ENCODE data around the gene CBFA2T3.

Gene CBFA2T3

DNA sequence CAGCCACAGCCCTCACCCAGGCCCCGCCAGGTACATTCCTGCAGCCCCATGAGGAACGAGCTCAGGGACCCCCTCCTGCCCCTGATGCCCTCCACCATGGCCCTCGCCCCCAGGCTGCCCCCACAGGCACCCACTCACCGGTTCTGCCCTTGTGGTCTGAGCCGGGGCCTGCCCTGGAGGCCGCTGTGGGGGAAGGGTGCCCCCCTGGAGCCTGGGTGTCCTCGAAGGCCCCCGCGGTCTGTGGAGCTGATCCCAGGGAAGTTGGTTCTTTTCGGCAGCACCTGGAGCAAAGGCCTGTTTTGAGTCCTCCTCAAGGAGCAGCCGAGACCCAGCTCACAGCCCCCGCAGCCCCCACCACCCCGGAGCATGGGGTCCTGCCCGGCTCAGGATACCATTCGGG lies 112.9 kb downstream of the CBFA2T3 start:
- no peak overlapping the region for H3K9ac ChIP-seq (ENCODE audit: low read length)
- H3K4me1 ChIP-seq (ENCODE audit: control insufficient read depth, insufficient read depth, low read length): no peaks in the 10 kb centered on the region
- H3K27me3 ChIP-seq (ENCODE audit: control insufficient read depth, insufficient read depth, low read length): no peaks in the 10 kb centered on the region
- H3K4me3 ChIP-seq (ENCODE audit: low read length): no peak overlapping the region
- H3K36me3 ChIP-seq (ENCODE audit: control insufficient read depth, insufficient read depth, low read length): peaks cover 16% of the 10 kb centered on the region
- H3K27ac ChIP-seq (ENCODE audit: low read depth, low read length): no peak overlapping the region

DNA sequence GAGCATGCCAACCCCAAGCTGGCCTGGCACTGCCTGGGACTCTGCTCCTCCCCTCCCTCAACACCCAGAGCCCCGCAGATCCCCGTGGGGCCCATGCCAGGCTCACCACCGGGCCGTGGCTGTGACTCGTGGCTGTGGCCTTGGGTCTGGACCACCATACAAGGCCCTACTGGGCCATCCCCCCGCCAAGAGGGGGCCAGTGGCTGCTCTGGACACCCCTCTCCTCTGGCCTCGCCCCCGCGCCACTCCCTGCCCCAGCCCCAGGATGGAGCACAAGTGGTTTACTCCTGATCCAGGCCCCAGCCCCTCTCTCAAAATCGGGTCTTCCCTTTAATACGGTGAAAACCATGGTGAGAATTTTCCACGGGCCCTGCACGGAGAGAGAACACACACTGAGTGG lies 113.6 kb downstream of the CBFA2T3 start:
- no peak overlapping the region for H3K4me3 ChIP-seq (ENCODE audit: low read length)
- H3K27ac ChIP-seq (ENCODE audit: low read depth, low read length): no peak overlapping the region
- no peak overlapping the region for H3K9ac ChIP-seq (ENCODE audit: low read length)
- peaks cover 16% of the 10 kb centered on the region for H3K36me3 ChIP-seq (ENCODE audit: control insufficient read depth, insufficient read depth, low read length)
- H3K4me1 ChIP-seq (ENCODE audit: control insufficient read depth, insufficient read depth, low read length): no peaks in the 10 kb centered on the region
- H3K27me3 ChIP-seq (ENCODE audit: control insufficient read depth, insufficient read depth, low read length): no peaks in the 10 kb centered on the region

DNA sequence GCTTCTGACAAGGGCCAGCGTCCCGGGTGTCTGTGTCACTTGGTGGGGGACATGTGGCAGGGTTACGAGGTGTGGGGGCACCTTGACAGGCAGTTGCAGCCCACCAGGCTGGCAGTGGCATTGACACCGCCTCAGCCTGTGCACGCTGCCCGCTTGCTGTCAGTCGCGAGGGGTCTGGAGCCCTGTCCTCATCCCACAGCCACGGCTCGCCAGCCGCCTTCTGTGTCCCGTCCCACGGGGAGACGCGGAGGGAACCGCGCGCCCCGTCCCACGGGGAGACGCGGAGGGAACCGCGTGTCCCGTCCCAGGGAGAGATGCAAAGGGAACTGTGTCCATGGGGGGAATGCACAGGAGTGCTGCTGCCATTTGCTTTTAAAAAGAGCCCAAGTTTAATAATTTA lies 114.0 kb downstream of the CBFA2T3 start:
- H3K4me1 ChIP-seq (ENCODE audit: control insufficient read depth, insufficient read depth, low read length): no peaks in the 10 kb centered on the region
- no peak overlapping the region for H3K4me3 ChIP-seq (ENCODE audit: low read length)
- H3K36me3 ChIP-seq (ENCODE audit: control insufficient read depth, insufficient read depth, low read length): peaks cover 16% of the 10 kb centered on the region
- H3K9ac ChIP-seq (ENCODE audit: low read length): no peak overlapping the region
- no peak overlapping the region for H3K27ac ChIP-seq (ENCODE audit: low read depth, low read length)
- H3K27me3 ChIP-seq (ENCODE audit: control insufficient read depth, insufficient read depth, low read length): no peaks in the 10 kb centered on the region

DNA sequence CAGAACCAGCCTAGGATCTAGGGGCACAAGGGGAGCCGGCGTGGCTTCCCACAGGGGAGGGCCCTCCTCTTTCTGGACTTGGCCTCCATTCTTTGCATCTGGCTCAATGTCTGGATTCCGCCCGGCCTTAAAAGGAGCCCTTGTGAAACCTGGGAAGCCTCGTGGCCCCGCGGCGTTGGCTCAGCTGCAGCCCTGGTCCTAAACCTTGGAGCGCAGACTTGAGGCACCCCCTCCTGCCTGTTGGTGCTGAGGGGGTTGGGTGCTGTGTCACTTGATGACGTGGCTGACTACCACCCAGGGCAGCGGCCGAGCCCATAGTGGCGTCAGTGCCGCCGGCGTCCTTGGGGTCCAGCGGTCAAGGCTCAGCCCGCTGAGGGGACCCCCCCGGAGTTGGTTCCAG lies 115.6 kb downstream of the CBFA2T3 start:
- Histone ChIP-seq H3K4me3 (ENCODE audit: low read length) (no peak overlapping the region), H3K36me3 (ENCODE audit: control insufficient read depth, insufficient read depth, low read length) (peaks cover 16% of the 10 kb centered on the region), H3K4me1 (ENCODE audit: control insufficient read depth, insufficient read depth, low read length) (no peaks in the 10 kb centered on the region), H3K27me3 (ENCODE audit: control insufficient read depth, insufficient read depth, low read length) (no peaks in the 10 kb centered on the region), H3K27ac (ENCODE audit: low read depth, low read length) (no peak overlapping the region), H3K9ac (ENCODE audit: low read length) (no peak overlapping the region)

GRCh38 chr16:88859381-88860091 lies 117.5 kb downstream of the CBFA2T3 start:
- no peak overlapping the region for H3K4me3 ChIP-seq (ENCODE audit: low read length)
- peaks cover 16% of the 10 kb centered on the region for H3K36me3 ChIP-seq (ENCODE audit: control insufficient read depth, insufficient read depth, low read length)
- no peak overlapping the region for H3K27ac ChIP-seq (ENCODE audit: low read depth, low read length)
- peaks cover 7% of the 10 kb centered on the region for H3K4me1 ChIP-seq (ENCODE audit: control insufficient read depth, insufficient read depth, low read length)
- no peak overlapping the region for H3K9ac ChIP-seq (ENCODE audit: low read length)
- no peaks in the 10 kb centered on the region for H3K27me3 ChIP-seq (ENCODE audit: control insufficient read depth, insufficient read depth, low read length)

- Histone ChIP-seq H3K27me3 (ENCODE audit: control insufficient read depth, insufficient read depth, low read length) (no peaks in the 10 kb centered on the region), H3K36me3 (ENCODE audit: control insufficient read depth, insufficient read depth, low read length) (peaks cover 16% of the 10 kb centered on the region), H3K27ac (ENCODE audit: low read depth, low read length) (no peak overlapping the region), H3K4me3 (ENCODE audit: low read length) (peak overlapping the region; percentile 96), H3K9ac (ENCODE audit: low read length) (no peak overlapping the region), H3K4me1 (ENCODE audit: control insufficient read depth, insufficient read depth, low read length) (peaks cover 7% of the 10 kb centered on the region)
Measured at GRCh38 chr16:88857728-88858339, 119.2 kb downstream of the CBFA2T3 start.

DNA sequence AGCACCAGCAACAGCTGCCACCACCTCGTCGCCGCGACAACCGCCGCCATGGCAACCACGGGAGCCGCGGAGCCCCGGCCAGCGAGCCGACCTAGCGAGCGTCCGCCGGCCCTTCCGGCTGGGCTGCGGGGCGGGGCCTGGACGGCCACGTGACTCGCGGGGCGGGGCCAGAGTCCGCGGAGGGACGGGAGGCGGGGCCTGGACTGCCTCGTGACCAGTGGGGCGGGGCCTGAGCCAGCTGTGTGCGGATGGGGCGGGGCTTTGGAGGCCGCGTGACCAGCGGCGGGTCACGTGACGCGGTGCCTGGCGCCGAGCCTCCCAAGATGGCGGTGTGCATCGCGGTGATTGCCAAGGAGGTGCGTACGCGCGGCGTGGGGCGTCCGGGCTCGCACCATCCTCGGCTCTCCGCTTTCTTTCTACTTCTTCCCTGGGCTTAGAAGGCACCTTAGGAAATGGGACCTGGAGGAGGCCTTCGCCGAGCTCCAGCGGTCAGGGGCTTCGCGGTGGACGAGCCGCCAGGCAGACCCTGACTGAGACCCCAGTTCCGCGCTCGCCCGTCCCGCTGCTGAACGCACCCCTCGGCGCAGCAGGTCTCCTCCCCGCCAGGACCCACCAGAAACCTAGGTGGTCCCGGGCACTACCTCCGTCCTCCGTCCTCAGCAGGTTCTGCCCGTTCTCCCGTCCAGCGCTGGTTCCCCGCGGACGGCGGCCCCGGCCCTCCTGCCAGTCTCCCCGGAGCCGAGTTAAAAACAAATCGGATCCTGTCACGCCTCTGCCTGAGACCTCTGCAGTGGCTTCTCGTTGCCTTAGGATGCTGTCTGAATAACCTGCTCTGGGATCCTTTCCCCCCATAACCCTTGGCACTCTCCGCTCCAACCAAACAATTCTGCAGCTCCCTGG lies 119.9 kb downstream of the CBFA2T3 start, which contains the start of the genes GALNS and TRAPPC2L:
GALNS (minus strand) TSS at position 120 of the 900 bp plus-strand sequence; CDS start at position 50, 70 bp downstream.
TRAPPC2L (plus strand) TSS at position 300 of the 900 bp plus-strand sequence; CDS start at position 324, 24 bp downstream.
- Histone ChIP-seq H3K27me3 (ENCODE audit: control insufficient read depth, insufficient read depth, low read length) (no peaks in the 10 kb centered on the region), H3K27ac (ENCODE audit: low read depth, low read length) (peak within 1 kb of the TSS; percentile 77), H3K4me3 (ENCODE audit: low read length) (peak within 1 kb of the TSS; percentile 96), H3K4me1 (ENCODE audit: control insufficient read depth, insufficient read depth, low read length) (peaks cover 7% of the 10 kb centered on the region), H3K9ac (ENCODE audit: low read length) (peak within 1 kb of the TSS; percentile 76), H3K36me3 (ENCODE audit: control insufficient read depth, insufficient read depth, low read length) (peaks cover 16% of the 10 kb centered on the region)

GRCh38 chr16:88856122-88856827 lies 120.7 kb downstream of the CBFA2T3 start:
- Histone ChIP-seq H3K4me1 (ENCODE audit: control insufficient read depth, insufficient read depth, low read length) (peaks cover 7% of the 10 kb centered on the region), H3K4me3 (ENCODE audit: low read length) (peak overlapping the region; percentile 69), H3K27me3 (ENCODE audit: control insufficient read depth, insufficient read depth, low read length) (no peaks in the 10 kb centered on the region), H3K9ac (ENCODE audit: low read length) (peak overlapping the region; percentile 16), H3K27ac (ENCODE audit: low read depth, low read length) (peak overlapping the region; percentile 74), H3K36me3 (ENCODE audit: control insufficient read depth, insufficient read depth, low read length) (peaks cover 16% of the 10 kb centered on the region)

DNA sequence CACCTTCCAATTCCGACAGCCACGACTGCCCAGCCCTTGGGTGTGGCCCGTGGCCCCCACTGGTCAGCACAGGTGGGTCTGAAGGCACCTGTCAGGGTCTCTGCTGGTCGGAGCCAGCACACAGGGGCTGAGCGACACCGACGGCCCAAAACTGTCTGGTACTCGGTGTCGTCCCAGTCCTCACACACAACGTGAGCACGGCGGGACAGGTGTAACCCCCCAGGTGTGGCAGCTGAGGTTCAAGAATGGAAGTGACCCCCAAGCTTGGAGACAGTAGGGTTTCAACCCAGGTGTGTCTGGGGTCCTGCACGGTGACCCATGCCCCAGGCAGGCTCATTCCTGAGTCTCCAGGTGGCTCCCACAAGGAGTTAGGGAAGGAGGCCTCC lies 121.3 kb downstream of the CBFA2T3 start:
- Histone ChIP-seq H3K36me3 (ENCODE audit: control insufficient read depth, insufficient read depth, low read length) (peaks cover 13% of the 10 kb centered on the region), H3K27me3 (ENCODE audit: control insufficient read depth, insufficient read depth, low read length) (no peaks in the 10 kb centered on the region), H3K4me1 (ENCODE audit: control insufficient read depth, insufficient read depth, low read length) (peaks cover 7% of the 10 kb centered on the region), H3K4me3 (ENCODE audit: low read length) (peak overlapping the region; percentile 69), H3K9ac (ENCODE audit: low read length) (no peak overlapping the region), H3K27ac (ENCODE audit: low read depth, low read length) (no peak overlapping the region)

DNA sequence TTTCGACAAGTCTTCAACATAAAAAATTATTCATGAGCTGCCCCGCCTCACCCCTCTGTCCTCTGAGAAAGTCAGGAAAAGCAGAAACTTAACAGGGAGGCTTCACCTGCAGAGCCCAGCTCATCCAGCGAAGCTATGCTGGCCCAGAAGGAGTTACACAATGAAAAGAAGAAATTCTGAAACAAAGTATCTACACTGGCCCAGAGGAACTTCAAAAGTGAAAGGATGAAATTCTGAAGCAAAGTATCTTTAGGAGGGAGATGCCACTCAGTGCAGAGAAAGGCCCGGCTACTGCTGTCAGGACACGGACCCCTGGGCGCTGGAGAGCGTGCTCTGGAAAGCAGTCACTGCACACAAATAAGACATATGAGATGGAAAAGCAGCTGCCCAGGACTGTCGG lies 121.8 kb downstream of the CBFA2T3 start:
- no peaks in the 10 kb centered on the region for H3K27me3 ChIP-seq (ENCODE audit: control insufficient read depth, insufficient read depth, low read length)
- no peak overlapping the region for H3K9ac ChIP-seq (ENCODE audit: low read length)
- H3K4me1 ChIP-seq (ENCODE audit: control insufficient read depth, insufficient read depth, low read length): peaks cover 7% of the 10 kb centered on the region
- no peak overlapping the region for H3K4me3 ChIP-seq (ENCODE audit: low read length)
- peaks cover 9% of the 10 kb centered on the region for H3K36me3 ChIP-seq (ENCODE audit: control insufficient read depth, insufficient read depth, low read length)
- no peak overlapping the region for H3K27ac ChIP-seq (ENCODE audit: low read depth, low read length)

DNA sequence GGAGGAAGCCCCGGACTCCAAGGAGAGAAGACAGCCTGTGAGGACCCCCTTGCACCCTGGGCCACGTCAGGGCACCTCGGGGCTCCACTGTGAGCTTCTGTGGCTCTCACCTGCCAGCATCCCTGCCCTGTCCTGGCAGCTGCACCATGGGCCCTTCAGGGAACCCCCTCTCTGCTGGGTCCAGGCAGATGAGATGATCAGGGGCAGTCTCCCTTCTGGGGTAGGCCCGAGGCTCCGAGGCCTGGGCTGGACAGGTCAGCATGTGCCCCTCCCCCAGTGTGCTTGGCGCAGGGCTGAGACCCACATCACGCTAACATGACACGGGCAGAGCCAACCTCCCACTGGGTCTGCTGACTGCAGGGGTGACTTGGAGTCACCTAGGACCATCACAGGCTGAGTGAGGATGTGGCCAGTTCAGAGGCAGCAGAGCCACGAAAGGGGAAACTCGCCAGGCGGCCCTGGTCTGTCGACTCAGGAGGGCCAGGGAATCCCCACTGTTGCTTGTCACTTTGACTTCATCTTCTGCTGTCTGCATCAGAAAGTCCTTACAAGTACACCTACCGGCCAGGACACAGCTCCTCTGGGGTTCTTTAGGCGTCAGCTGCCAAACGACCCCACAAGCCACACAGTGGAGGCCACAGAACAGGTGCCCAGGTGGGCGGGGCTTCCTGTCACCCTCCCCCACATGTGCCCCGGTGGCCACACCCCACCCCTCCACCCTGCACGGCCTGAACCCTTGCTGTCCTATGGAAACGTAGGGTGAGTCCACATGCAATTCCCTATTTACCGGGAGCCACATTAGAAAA lies 122.5 kb downstream of the CBFA2T3 start:
- Histone ChIP-seq H3K4me3 (ENCODE audit: low read length) (no peak overlapping the region), H3K4me1 (ENCODE audit: control insufficient read depth, insufficient read depth, low read length) (peaks cover 7% of the 10 kb centered on the region), H3K27ac (ENCODE audit: low read depth, low read length) (no peak overlapping the region), H3K36me3 (ENCODE audit: control insufficient read depth, insufficient read depth, low read length) (peaks cover 3% of the 10 kb centered on the region), H3K27me3 (ENCODE audit: control insufficient read depth, insufficient read depth, low read length) (no peaks in the 10 kb centered on the region), H3K9ac (ENCODE audit: low read length) (no peak overlapping the region)

All from rectal smooth muscle tissue (tissue), 1 donor.